Mucosa of descending colon (tissue), 3 donors: ENCODE measurements around the gene ZNF407. TPM values are rescaled to one million over a fixed set of nuclear protein-coding genes. Genes with fewer than 3 reads are reported as not detected.

Experiments used
- ATAC-seq: fragments of 200-7000 bp; cut with Tn5 transposase; one replicate; pipeline ENCODE4 v1.9.1; 2020; ENCODE audit warnings: mild to moderate bottlenecking, moderate library complexity
- DNase-seq, 3 donors: peaks; one replicate each; pipeline ENCODE4 v3.0.0-alpha.2; 2020
- H3K36me3 ChIP-seq: fragments of 200-600 bp; one replicate; pipeline ENCODE4 v1.8.0; 2021; ENCODE audit warnings: low read depth, mild to moderate bottlenecking
- H3K4me1 ChIP-seq: fragments of 200-600 bp; one replicate; pipeline ENCODE4 v1.8.0; 2021; ENCODE audit warnings: low read depth, mild to moderate bottlenecking
- H3K4me3 ChIP-seq: fragments of 200-600 bp; one replicate; pipeline ENCODE4 v1.8.0; 2021; ENCODE audit warnings: mild to moderate bottlenecking
- H3K9me3 ChIP-seq: fragments of 200-600 bp; one replicate; pipeline ENCODE4 v1.8.0; 2021; ENCODE audit warnings: mild to moderate bottlenecking
- CTCF ChIP-seq: fragments of 200-600 bp; IDR thresholded peaks from one replicate; pipeline ENCODE4 v1.8.0; 2022; ENCODE audit warnings: antibody characterized with exemption, mild to moderate bottlenecking
- intact Hi-C, 2 donors: fragments of 100-400 bp; cut with DNase I in 1 of 2; cut with micrococcal nuclease in 1 of 2; formaldehyde crosslinking; loops; one replicate each; pipeline versions ENCODE4 v1.11.0 to v1.11.1; 2022; cut with DNase I, micrococcal nuclease
- total RNA-seq, 3 donors: library from RNA; stranded (reverse); fragmentation: NEBNext Ultra II Directional in 2 of 3; extraction: Animal tissue kit (Norgen Biotek cat#: 25700) in 2 of 3; gene quantifications; one replicate each; pipeline versions ENCODE4 v1.2.1 to v1.2.4, GENCODE V29; 2021 to 2023
- donor health status: DM: no; HTN: no; CAD: no; lungs with moderate emphysema.
- donor health status: DM: no; HTN: no; CAD: no.
- donor health status: DM: no; HTN: yes; CAD: no.

Gene ZNF407
- total RNA-seq, 3 donors from 2014 or later, result 13.0 to 25.1 (median 18.8) TPM

- Histone ChIP-seq H3K36me3 (no peaks in the 10 kb centered on the region), H3K4me1 (no peaks in the 10 kb centered on the region), H3K4me3 (no peak overlapping the region), H3K9me3 (no peaks in the 10 kb centered on the region)
- TF ChIP-seq CTCF, result no peak
- intact Hi-C loops, result no loop called here
- ATAC-seq (no peak), DNase-seq (no peak)
These were observed 418.5 kb downstream of the ZNF407 start for GRCh38 chr18:75016025-75016717.

- intact Hi-C loops, result no loop called here
These were observed 425.8 kb downstream of the ZNF407 start for GRCh38 chr18:75023473-75023872.

GRCh38 chr18:75024871-75025270 is 427.2 kb downstream of the ZNF407 start:
- intact Hi-C loops, result no loop called here
- Histone ChIP-seq H3K36me3 (no peaks in the 10 kb centered on the region), H3K9me3 (no peaks in the 10 kb centered on the region), H3K4me3 (no peak overlapping the region), H3K4me1 (no peaks in the 10 kb centered on the region)
- TF ChIP-seq CTCF, result no peak
- ATAC-seq (no peak), DNase-seq (no peak)

More at GRCh38 chr18:75023473-75023872, 425.8 kb downstream of the ZNF407 start:
- no peak for DNase-seq
- no peak for TF ChIP-seq CTCF
- no peaks in the 10 kb centered on the region for H3K4me1 ChIP-seq
- no peak for ATAC-seq
- H3K36me3 ChIP-seq, result no peaks in the 10 kb centered on the region
- no peak overlapping the region for H3K4me3 ChIP-seq
- no peaks in the 10 kb centered on the region for H3K9me3 ChIP-seq

GRCh38 chr18:75025573-75025972 is 427.9 kb downstream of the ZNF407 start:
- intact Hi-C loops, result no loop called here
- no peak for TF ChIP-seq CTCF
- no peak for DNase-seq

GRCh38 chr18:75029481-75029880 is 431.8 kb downstream of the ZNF407 start:
- intact Hi-C loops, result no loop called here
- H3K9me3 ChIP-seq, result no peaks in the 10 kb centered on the region
- DNase-seq (no peak), ATAC-seq (no peak)
- H3K4me3 ChIP-seq, result no peak overlapping the region
- no peaks in the 10 kb centered on the region for H3K36me3 ChIP-seq
- H3K4me1 ChIP-seq, result no peaks in the 10 kb centered on the region
- no peak for TF ChIP-seq CTCF

More at GRCh38 chr18:75025573-75025972, 427.9 kb downstream of the ZNF407 start:
- H3K36me3 ChIP-seq, result no peaks in the 10 kb centered on the region
- no peaks in the 10 kb centered on the region for H3K4me1 ChIP-seq
- no peak for ATAC-seq
- no peaks in the 10 kb centered on the region for H3K9me3 ChIP-seq
- no peak overlapping the region for H3K4me3 ChIP-seq
